Testis (tissue), 3 donors: ENCODE data around the gene HMCN1. TPM values are rescaled to one million over a fixed set of nuclear protein-coding genes. Genes with fewer than 3 reads are reported as not detected.

Experiments
- DNase-seq: peaks from one replicate; pipeline ENCODE4 v3.0.0-alpha.2; 2019
- H3K27ac ChIP-seq, 2 donors: fragments of 200-600 bp; sonication (generic); one replicate each; pipeline ENCODE4 v1.5.1; 2019
- H3K27me3 ChIP-seq: fragments of 200-600 bp; sonication (generic); one replicate; pipeline ENCODE4 v1.5.1; 2019
- H3K36me3 ChIP-seq: fragments of 200-600 bp; sonication (generic); one replicate; pipeline ENCODE4 v1.5.1; 2017; ENCODE audit warnings: low read depth; ENCODE audit errors: missing control alignments
- H3K4me1 ChIP-seq: fragments of 200-600 bp; sonication (generic); one replicate; pipeline ENCODE4 v1.5.1; 2019
- H3K4me3 ChIP-seq, 2 donors: fragments of 200-600 bp; sonication (generic); one replicate each; pipeline ENCODE4 v1.5.1; 2017 to 2019
- H3K9me3 ChIP-seq: fragments of 200-600 bp; sonication (generic); one replicate; pipeline ENCODE4 v1.5.1; 2017
- CTCF ChIP-seq, 3 experiments: fragments of 450-650 bp in 2 of 3; fragments of 200-600 bp in 1 of 3; sonication (generic) in 1 of 3; IDR thresholded peaks; one replicate each; pipeline ENCODE4 v1.5.1; 2016 to 2019; ENCODE audit warnings: antibody characterized with exemption in 3 of 3, mild to moderate bottlenecking in 2 of 3, moderate library complexity in 1 of 3
- POLR2A ChIP-seq: fragments of 450-650 bp; IDR thresholded peaks from one replicate; pipeline ENCODE4 v1.6.1; 2017; ENCODE audit warnings: antibody characterized with exemption, mild to moderate bottlenecking, moderate library complexity
- WGBS, 2 donors: methylation state at CpG; one replicate each; pipeline ENCODE4 v1.1.5; 2018; 5-methylcytosine and 5-hydroxymethylcytosine counted together
- intact Hi-C: fragments of 100-400 bp; cut with DNase I; formaldehyde crosslinking; loops from one replicate; pipeline ENCODE4 v1.15.1; 2023; ENCODE audit warnings: low total_unique reads
- polyA plus RNA-seq: library from polyadenylated mRNA; stranded (reverse); fragments of 350-450 nt; fragmentation: Illumina TruSeq; extraction: RNeasy Lipid Tissue Mini Kit (QIAGEN cat#74804); gene quantifications from one replicate; pipeline ENCODE4 v1.2.3, GENCODE V29; 2014; ENCODE audit warnings: low read depth, low replicate concordance; ENCODE audit not compliant: insufficient read depth
- total RNA-seq, 2 donors: library from RNA; depleted of rRNA; stranded (reverse); fragments of >200 nt; gene quantifications; one replicate each; pipeline ENCODE4 v1.2.3, GENCODE V29; 2016

Gene HMCN1
- total and polyA plus RNA-seq, 3 donors from 2014 or later = 5.2 to 6.2 (median 5.7) TPM

- no peak overlapping the region for H3K27ac ChIP-seq
- H3K9me3 ChIP-seq = no peaks in the 10 kb centered on the region
- no peak for DNase-seq
- peaks cover 10% of the 10 kb centered on the region for H3K4me1 ChIP-seq
- TF ChIP-seq POLR2A = no peak
- TF ChIP-seq CTCF (IDR thresholded peaks at IDR 0.05) = no peak
- H3K4me3 ChIP-seq = no peak overlapping the region
- no peaks in the 10 kb centered on the region for H3K36me3 ChIP-seq
- H3K27me3 ChIP-seq = no peaks in the 10 kb centered on the region
- 85 to 91% methylated on average over 4 of the region's 4 CpGs for WGBS, 2 donors
- intact Hi-C loops = no loop called here
Observed at GRCh38 chr1:186099336-186100104, 365.3 kb downstream of the HMCN1 start.

GRCh38 chr1:186102107-186102506 is 367.9 kb downstream of the HMCN1 start:
- TF ChIP-seq POLR2A = no peak
- no peak for TF ChIP-seq CTCF (IDR thresholded peaks at IDR 0.05)
- intact Hi-C loops = no loop called here
- Histone ChIP-seq H3K27ac (peak overlapping the region; percentile 32 to 38), H3K4me3 (no peak overlapping the region), H3K36me3 (no peaks in the 10 kb centered on the region), H3K27me3 (no peaks in the 10 kb centered on the region), H3K9me3 (no peaks in the 10 kb centered on the region), H3K4me1 (peaks cover 10% of the 10 kb centered on the region)
- DNase-seq = no peak
- WGBS, 2 donors = 54 to 69% methylated on average over 1 of the region's 1 CpG

- H3K4me1 ChIP-seq = peaks cover 10% of the 10 kb centered on the region
- no peaks in the 10 kb centered on the region for H3K36me3 ChIP-seq
- intact Hi-C loops = no loop called here
- TF ChIP-seq CTCF (IDR thresholded peaks at IDR 0.05) (no peak), POLR2A (no peak)
- no peaks in the 10 kb centered on the region for H3K27me3 ChIP-seq
- H3K27ac ChIP-seq = peak overlapping the region; percentile 32 to 38
- peak; percentile 21 for DNase-seq
- 22 to 30% methylated on average over 3 of the region's 3 CpGs for WGBS, 2 donors
- H3K9me3 ChIP-seq = no peaks in the 10 kb centered on the region
- no peak overlapping the region for H3K4me3 ChIP-seq
Observed at GRCh38 chr1:186102547-186103148, 368.5 kb downstream of the HMCN1 start.

GRCh38 chr1:186104459-186104858 is 370.3 kb downstream of the HMCN1 start:
- Histone ChIP-seq H3K4me1 (peaks cover 10% of the 10 kb centered on the region), H3K9me3 (no peaks in the 10 kb centered on the region), H3K27me3 (no peaks in the 10 kb centered on the region), H3K36me3 (no peaks in the 10 kb centered on the region), H3K4me3 (no peak overlapping the region), H3K27ac (no peak overlapping the region)
- DNase-seq = no peak
- intact Hi-C loops = no loop called here
- TF ChIP-seq POLR2A = no peak
- TF ChIP-seq CTCF (IDR thresholded peaks at IDR 0.05) = no peak
- 88 to 100% methylated on average over 1 of the region's 1 CpG for WGBS, 2 donors
